HepG2 (cell line): Measurements from ENCODE around the gene CTNNA3. TPM values are rescaled to one million over a fixed set of nuclear protein-coding genes. Genes with fewer than 3 reads are reported as not detected.

Experiments
- ATAC-seq: fragments of 200-7000 bp; cut with Tn5 transposase; 3 replicates; pipeline ENCODE4 v1.9.1; 2020; ENCODE audit warnings: mild to moderate bottlenecking, moderate library complexity
- BruUV-seq: library from RNA; stranded (reverse); fragments of 400-500 nt; replicated peaks from 2 replicates; lab custom pipeline; 2021; lab: Mats Ljungman, UMichigan
- CTCF ChIA-PET: fragments of 300-600 bp; formaldehyde crosslinking; extraction: SDS; loops from one replicate; lab custom pipeline; 2021; ENCODE audit warnings: low total read pairs, inconsistent platforms, low intra/inter-chr PET ratio; lab: Yijun Ruan, JAX
- POLR2A ChIA-PET: fragments of 350-600 bp; sonication (Branson Sonifier 250); formaldehyde crosslinking; loops from one replicate; lab custom pipeline; 2020; ENCODE audit warnings: antibody characterized with exemption, inconsistent platforms; lab: Yijun Ruan, JAX
- DNase-seq: peaks from one replicate; pipeline ENCODE4 v3.0.0-alpha.2; 2015; ENCODE audit warnings: low spot score
- FAIRE-seq: peaks from 3 replicates; lab custom pipeline; 2011; peaks lifted over from hg19 to GRCh38; lab: Jason Lieb, UNC
- H2AFZ ChIP-seq: one replicate; pipeline ENCODE4 v1.6.1; 2011; ENCODE audit warnings: low read length, inconsistent platforms
- H3K27ac ChIP-seq: fragments of 300-600 bp; 3 replicates; pipeline ENCODE4 v1.8.0; 2011; ENCODE audit warnings: mixed run types, mild to moderate bottlenecking, mixed read lengths, low read length, inconsistent platforms; ENCODE audit not compliant: insufficient read depth; ENCODE audit errors: extremely low read length
- H3K27me3 ChIP-seq, 2 experiments: fragments of 200-600 bp in 1 of 2; 2 replicates in 1 of 2; 3 replicates in 1 of 2; pipeline versions ENCODE4 v1.6.0 to v1.8.0; 2011; ENCODE audit warnings: low read length in 2 of 2, mild to moderate bottlenecking in 2 of 2, moderate library complexity in 2 of 2, inconsistent platforms in 1 of 2; ENCODE audit not compliant: insufficient read depth in 2 of 2, control insufficient read depth in 1 of 2
- H3K36me3 ChIP-seq, 2 experiments: fragments of 200-600 bp in 1 of 2; replicated peaks in 1 of 2; 2 replicates in 1 of 2; 3 replicates in 1 of 2; pipeline versions ENCODE4 v1.5.1 to v1.8.0; 2011; ENCODE audit warnings: low read length in 2 of 2, inconsistent platforms in 1 of 2; ENCODE audit not compliant: insufficient read depth in 2 of 2, control insufficient read depth in 1 of 2
- H3K4me1 ChIP-seq: 2 replicates; pipeline ENCODE4 v1.5.1; 2012; ENCODE audit warnings: low read length, inconsistent platforms; ENCODE audit not compliant: insufficient read depth
- H3K4me2 ChIP-seq: 2 replicates; pipeline ENCODE4 v1.6.0; 2011; ENCODE audit warnings: low read depth, low read length, inconsistent platforms
- H3K4me3 ChIP-seq, 3 experiments: fragments of 200-600 bp in 1 of 3; sonication (generic), shearing (Covaris generic) in 1 of 3; replicated peaks in 1 of 3; 2 replicates each; pipeline ENCODE4 v1.5.1; 2011 to 2016; ENCODE audit warnings: low read length in 3 of 3, inconsistent platforms in 2 of 3, low read depth in 2 of 3, mild to moderate bottlenecking in 2 of 3, control low read depth in 1 of 3, mixed read lengths in 1 of 3; ENCODE audit not compliant: insufficient read depth in 1 of 3
- H3K79me2 ChIP-seq: one replicate; pipeline ENCODE4 v1.6.1; 2011; ENCODE audit warnings: low read length, inconsistent platforms; ENCODE audit not compliant: insufficient read depth
- H3K9ac ChIP-seq: 2 replicates; pipeline ENCODE4 v1.6.0; 2011; ENCODE audit warnings: mild to moderate bottlenecking, low read depth, low read length, inconsistent platforms; ENCODE audit not compliant: insufficient read depth
- H3K9me3 ChIP-seq: 2 replicates; pipeline ENCODE4 v1.5.1; 2012; ENCODE audit warnings: mild to moderate bottlenecking, low read length
- H4K20me1 ChIP-seq: 2 replicates; pipeline ENCODE4 v1.6.0; 2011; ENCODE audit warnings: inconsistent platforms, mild to moderate bottlenecking, low read length, moderate library complexity; ENCODE audit not compliant: insufficient read depth
- BCL6 ChIP-seq: IDR thresholded peaks from 2 replicates; pipeline ENCODE4 v1.6.1; 2016; ENCODE audit warnings: missing genetic modification reagents, missing compliant biosample characterization
- FIP1L1 ChIP-seq: fragments of 200-400 bp; formaldehyde crosslinking; IDR thresholded peaks from 2 replicates; pipeline ENCODE4 v1.6.1; 2018; ENCODE audit warnings: low read depth, mild to moderate bottlenecking, low read length, moderate library complexity, borderline replicate concordance; ENCODE audit not compliant: insufficient read depth
- KDM3A ChIP-seq: IDR thresholded peaks from 2 replicates; pipeline ENCODE4 v1.6.1; 2018; ENCODE audit warnings: low read depth, missing compliant biosample characterization
- KDM5B ChIP-seq: sonication (generic); formaldehyde crosslinking; IDR thresholded peaks from 2 replicates; pipeline ENCODE4 v1.4.0; 2020; ENCODE audit warnings: missing genetic modification reagents, mild to moderate bottlenecking, borderline replicate concordance
- NBN ChIP-seq: fragments of 450-650 bp; conservative IDR thresholded peaks from 2 replicates; pipeline ENCODE4 v1.6.1; 2017
- NR2F2 ChIP-seq: IDR thresholded peaks from 2 replicates; pipeline ENCODE4 v1.6.1; 2012; ENCODE audit warnings: low read depth, inconsistent platforms, borderline replicate concordance
- SNAPC2 ChIP-seq: sonication (generic); formaldehyde crosslinking; IDR thresholded peaks from 2 replicates; pipeline ENCODE4 v1.8.1; 2022; ENCODE audit warnings: mild to moderate bottlenecking, missing genetic modification reagents
- XBP1 ChIP-seq: sonication (generic); formaldehyde crosslinking; IDR thresholded peaks from 2 replicates; pipeline ENCODE4 v1.5.0; 2020; ENCODE audit warnings: missing genetic modification reagents
- ZFP62 ChIP-seq: sonication (generic); formaldehyde crosslinking; IDR thresholded peaks from 2 replicates; pipeline ENCODE4 v1.4.0; 2020; ENCODE audit warnings: missing genetic modification reagents
- ZFYVE20 ChIP-seq: sonication (generic); formaldehyde crosslinking; IDR thresholded peaks from 2 replicates; pipeline ENCODE4 v1.8.0; 2023; ENCODE audit warnings: low read depth, mild to moderate bottlenecking, moderate library complexity, missing genetic modification reagents, borderline replicate concordance
- ZNF234 ChIP-seq: sonication (generic); formaldehyde crosslinking; conservative IDR thresholded peaks from 2 replicates; pipeline ENCODE4 v1.5.1; 2020; ENCODE audit warnings: mild to moderate bottlenecking, missing genetic modification reagents
- ZNF343 ChIP-seq: sonication (generic); formaldehyde crosslinking; IDR thresholded peaks from 2 replicates; pipeline ENCODE4 v1.4.0; 2020; ENCODE audit warnings: mild to moderate bottlenecking, missing genetic modification reagents
- ZNF460 ChIP-seq: sonication (generic); formaldehyde crosslinking; IDR thresholded peaks from 2 replicates; pipeline ENCODE4 v1.5.1; 2020; ENCODE audit warnings: missing genetic modification reagents, mild to moderate bottlenecking, borderline replicate concordance
- WGBS: methylation state at CpG from one replicate; pipeline ENCODE4 v1.1.6; 2017; ENCODE audit warnings: low lambda C conversion rate; 5-methylcytosine and 5-hydroxymethylcytosine counted together
- in situ Hi-C: cut with HindIII; loops from 2 replicates; pipeline ENCODE4 v1.10.0; 2017; ENCODE audit warnings: low pct_unique_long_range_greater_than_20kb; ENCODE audit not compliant: extremely low pct_ligation_motif_present
- intact Hi-C: fragments of 100-400 bp; cut with micrococcal nuclease; formaldehyde crosslinking; loops from one replicate; pipeline ENCODE4 v1.10.0; 2022; ENCODE audit not compliant: unreplicated experiment
- polyA plus RNA-seq, 8 experiments: library from polyadenylated mRNA; depleted of rRNA in 3 of 8; stranded (reverse) in 7 of 8; unstranded in 1 of 8; fragments of >200 nt; fragmentation: Illumina TruSeq in 4 of 8; extraction: Trizol in 4 of 8; gene quantifications; 2 replicates each; pipeline versions ENCODE4 v1.2.1 to v1.2.3, GENCODE V29; 2011 to 2016; ENCODE audit warnings: low read depth in 4 of 8, missing spikeins in 1 of 8, mixed read lengths in 1 of 8; ENCODE audit not compliant: insufficient read depth in 1 of 8
- total RNA-seq, 5 experiments: library from RNA; depleted of rRNA; stranded (reverse); fragments of >200 nt; fragmentation: Illumina TruSeq; extraction: Trizol; gene quantifications; 2 replicates each; pipeline ENCODE4 v1.2.3, GENCODE V29; 2016; ENCODE audit warnings: low read depth in 1 of 5
- TF ChIP-seq, protein P1 (sequence below): sonication (generic); formaldehyde crosslinking; IDR thresholded peaks from 2 replicates; pipeline ENCODE4 v1.4.0; 2020; ENCODE audit warnings: missing genetic modification reagents
- TF ChIP-seq, protein P2 (sequence below): sonication (generic); formaldehyde crosslinking; IDR thresholded peaks from 2 replicates; pipeline ENCODE4 v1.4.0; 2020; ENCODE audit warnings: mild to moderate bottlenecking, missing genetic modification reagents
- TF ChIP-seq, protein P3 (sequence below): sonication (generic); formaldehyde crosslinking; IDR thresholded peaks from 2 replicates; pipeline ENCODE4 v1.4.0; 2020; ENCODE audit warnings: missing genetic modification reagents
- TF ChIP-seq, protein P4 (sequence below): sonication (generic); formaldehyde crosslinking; IDR thresholded peaks from 2 replicates; pipeline ENCODE4 v1.4.0; 2020; ENCODE audit warnings: missing genetic modification reagents, borderline replicate concordance

Gene CTNNA3
- total and polyA plus RNA-seq, 2 of the 13 experiments (the other 11 are each of a cell fraction or from before 2014, with no cell fraction given) = not detected

DNA sequence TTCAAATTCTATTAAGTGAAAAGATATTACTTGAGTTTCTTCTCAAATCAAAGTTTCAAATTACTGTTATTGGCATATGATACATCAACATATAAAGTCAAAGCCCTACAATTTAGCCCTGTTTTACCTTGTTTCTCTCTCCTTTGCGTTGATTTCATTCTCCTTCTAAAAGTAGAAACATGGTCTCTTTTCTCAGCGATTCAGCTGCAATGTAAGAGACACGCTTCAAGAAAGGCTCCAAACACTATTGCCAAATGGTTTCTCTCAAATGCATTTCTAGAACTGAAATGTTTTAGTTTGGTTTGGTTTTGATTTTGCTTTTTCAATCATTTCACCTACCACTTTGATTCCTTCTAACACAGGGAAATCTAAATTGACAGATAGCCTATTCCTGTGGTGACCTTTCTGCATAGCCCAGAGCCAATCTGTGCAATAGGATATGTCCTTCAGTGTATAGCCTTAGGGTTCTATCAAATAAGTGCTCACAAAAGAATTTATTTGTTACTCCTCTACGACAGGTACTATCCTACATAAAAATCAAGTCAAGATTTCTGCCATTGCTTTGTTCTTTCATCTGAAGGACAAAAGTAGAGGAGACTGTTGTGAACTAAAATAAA, 47.3 kb downstream of the CTNNA3 start:
- H3K4me2 ChIP-seq = no peak overlapping the region
- in situ Hi-C loops = no loop called here
- POLR2A ChIA-PET = no interaction called here
- H3K27me3 ChIP-seq = no peaks in the 10 kb centered on the region
- H3K9me3 ChIP-seq = no peaks in the 10 kb centered on the region
- CTCF ChIA-PET = no interaction called here
- no peak overlapping the region for H3K4me3 ChIP-seq
- no peak overlapping the region for H2AFZ ChIP-seq
- DNase-seq = no peak
- H4K20me1 ChIP-seq = no peaks in the 10 kb centered on the region
- H3K27ac ChIP-seq = no peak overlapping the region
- H3K4me1 ChIP-seq = no peaks in the 10 kb centered on the region
- FAIRE-seq = no peak
- TF ChIP-seq, protein P1, sequence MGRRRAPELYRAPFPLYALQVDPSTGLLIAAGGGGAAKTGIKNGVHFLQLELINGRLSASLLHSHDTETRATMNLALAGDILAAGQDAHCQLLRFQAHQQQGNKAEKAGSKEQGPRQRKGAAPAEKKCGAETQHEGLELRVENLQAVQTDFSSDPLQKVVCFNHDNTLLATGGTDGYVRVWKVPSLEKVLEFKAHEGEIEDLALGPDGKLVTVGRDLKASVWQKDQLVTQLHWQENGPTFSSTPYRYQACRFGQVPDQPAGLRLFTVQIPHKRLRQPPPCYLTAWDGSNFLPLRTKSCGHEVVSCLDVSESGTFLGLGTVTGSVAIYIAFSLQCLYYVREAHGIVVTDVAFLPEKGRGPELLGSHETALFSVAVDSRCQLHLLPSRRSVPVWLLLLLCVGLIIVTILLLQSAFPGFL = no peak
- no peak for TF ChIP-seq XBP1 (CRISPR knock-in tag)
- TF ChIP-seq ZNF234 (CRISPR knock-in tag) = no peak
- no peak for TF ChIP-seq KDM5B (CRISPR knock-in tag)
- TF ChIP-seq KDM3A (CRISPR knock-in tag) = no peak
- TF ChIP-seq, protein P2, sequence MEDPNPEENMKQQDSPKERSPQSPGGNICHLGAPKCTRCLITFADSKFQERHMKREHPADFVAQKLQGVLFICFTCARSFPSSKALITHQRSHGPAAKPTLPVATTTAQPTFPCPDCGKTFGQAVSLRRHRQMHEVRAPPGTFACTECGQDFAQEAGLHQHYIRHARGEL (CRISPR knock-in tag) = no peak
- TF ChIP-seq ZFYVE20 = no peak
- no peak for TF ChIP-seq SNAPC2 (CRISPR knock-in tag)
- TF ChIP-seq, protein P3, sequence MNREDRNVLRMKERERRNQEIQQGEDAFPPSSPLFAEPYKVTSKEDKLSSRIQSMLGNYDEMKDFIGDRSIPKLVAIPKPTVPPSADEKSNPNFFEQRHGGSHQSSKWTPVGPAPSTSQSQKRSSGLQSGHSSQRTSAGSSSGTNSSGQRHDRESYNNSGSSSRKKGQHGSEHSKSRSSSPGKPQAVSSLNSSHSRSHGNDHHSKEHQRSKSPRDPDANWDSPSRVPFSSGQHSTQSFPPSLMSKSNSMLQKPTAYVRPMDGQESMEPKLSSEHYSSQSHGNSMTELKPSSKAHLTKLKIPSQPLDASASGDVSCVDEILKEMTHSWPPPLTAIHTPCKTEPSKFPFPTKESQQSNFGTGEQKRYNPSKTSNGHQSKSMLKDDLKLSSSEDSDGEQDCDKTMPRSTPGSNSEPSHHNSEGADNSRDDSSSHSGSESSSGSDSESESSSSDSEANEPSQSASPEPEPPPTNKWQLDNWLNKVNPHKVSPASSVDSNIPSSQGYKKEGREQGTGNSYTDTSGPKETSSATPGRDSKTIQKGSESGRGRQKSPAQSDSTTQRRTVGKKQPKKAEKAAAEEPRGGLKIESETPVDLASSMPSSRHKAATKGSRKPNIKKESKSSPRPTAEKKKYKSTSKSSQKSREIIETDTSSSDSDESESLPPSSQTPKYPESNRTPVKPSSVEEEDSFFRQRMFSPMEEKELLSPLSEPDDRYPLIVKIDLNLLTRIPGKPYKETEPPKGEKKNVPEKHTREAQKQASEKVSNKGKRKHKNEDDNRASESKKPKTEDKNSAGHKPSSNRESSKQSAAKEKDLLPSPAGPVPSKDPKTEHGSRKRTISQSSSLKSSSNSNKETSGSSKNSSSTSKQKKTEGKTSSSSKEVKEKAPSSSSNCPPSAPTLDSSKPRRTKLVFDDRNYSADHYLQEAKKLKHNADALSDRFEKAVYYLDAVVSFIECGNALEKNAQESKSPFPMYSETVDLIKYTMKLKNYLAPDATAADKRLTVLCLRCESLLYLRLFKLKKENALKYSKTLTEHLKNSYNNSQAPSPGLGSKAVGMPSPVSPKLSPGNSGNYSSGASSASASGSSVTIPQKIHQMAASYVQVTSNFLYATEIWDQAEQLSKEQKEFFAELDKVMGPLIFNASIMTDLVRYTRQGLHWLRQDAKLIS = no peak
- TF ChIP-seq FIP1L1 = no peak
- TF ChIP-seq ZFP62 (CRISPR knock-in tag) = no peak
- no peak for TF ChIP-seq ZNF343 (CRISPR knock-in tag)
- no peak for TF ChIP-seq ZNF460
- TF ChIP-seq NR2F2 = no peak
- TF ChIP-seq BCL6 = no peak
- no peak for TF ChIP-seq NBN
- TF ChIP-seq, protein P4, sequence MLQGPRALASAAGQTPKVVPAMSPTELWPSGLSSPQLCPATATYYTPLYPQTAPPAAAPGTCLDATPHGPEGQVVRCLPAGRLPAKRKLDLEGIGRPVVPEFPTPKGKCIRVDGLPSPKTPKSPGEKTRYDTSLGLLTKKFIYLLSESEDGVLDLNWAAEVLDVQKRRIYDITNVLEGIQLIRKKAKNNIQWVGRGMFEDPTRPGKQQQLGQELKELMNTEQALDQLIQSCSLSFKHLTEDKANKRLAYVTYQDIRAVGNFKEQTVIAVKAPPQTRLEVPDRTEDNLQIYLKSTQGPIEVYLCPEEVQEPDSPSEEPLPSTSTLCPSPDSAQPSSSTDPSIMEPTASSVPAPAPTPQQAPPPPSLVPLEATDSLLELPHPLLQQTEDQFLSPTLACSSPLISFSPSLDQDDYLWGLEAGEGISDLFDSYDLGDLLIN = no peak
- WGBS = 13% methylated on average over 4 of the region's 4 CpGs
- H3K79me2 ChIP-seq = no peaks in the 10 kb centered on the region
- H3K9ac ChIP-seq = no peak overlapping the region
- no peaks in the 10 kb centered on the region for H3K36me3 ChIP-seq
- no peak for ATAC-seq
- intact Hi-C loops = no loop called here
- BruUV-seq = no TSS peak
